Endothelial cell of umbilical vein (primary cell): ENCODE data around the gene SPTSSB. TPM values are rescaled to one million over a fixed set of nuclear protein-coding genes. Genes with fewer than 3 reads are reported as not detected.

Experiments used
- BruUV-seq: library from RNA; stranded (reverse); fragments of 400-500 nt; replicated peaks from 2 replicates; lab custom pipeline; 2021; lab: Mats Ljungman, UMichigan
- CTCF ChIA-PET: fragments of 300-600, 350-600 bp; sonication (Branson Sonifier 250); formaldehyde crosslinking; loops from one replicate; lab custom pipeline; 2021; ENCODE audit warnings: antibody characterized with exemption, inconsistent platforms; lab: Charles Lee
- POLR2A ChIA-PET: fragments of 300-600, 350-600 bp; sonication (Branson Sonifier 250); formaldehyde crosslinking; loops from one replicate; lab custom pipeline; 2021; ENCODE audit warnings: antibody characterized with exemption, inconsistent platforms; lab: Charles Lee
- DNase-seq: peaks from one replicate; pipeline ENCODE4 v3.0.0-alpha.2; 2011; ENCODE audit warnings: low read depth, low spot score
- FAIRE-seq: peaks from 2 replicates; lab custom pipeline; 2011; peaks lifted over from hg19 to GRCh38; lab: Jason Lieb, UNC
- H2AFZ ChIP-seq: 2 replicates; pipeline ENCODE4 v1.6.0; 2012; ENCODE audit warnings: low read depth, low read length, control low read depth, inconsistent platforms
- H3K27ac ChIP-seq: 2 replicates; pipeline ENCODE4 v1.5.1; 2011; ENCODE audit warnings: low read depth, mild to moderate bottlenecking, control low read depth, low read length, moderate library complexity; ENCODE audit not compliant: insufficient read depth
- H3K27me3 ChIP-seq, 2 experiments: 2 replicates each; pipeline versions ENCODE4 v1.6.0 to v1.6.1; 2011; ENCODE audit warnings: low read length in 2 of 2, mixed read lengths in 1 of 2; ENCODE audit not compliant: control insufficient read depth in 2 of 2, insufficient read depth in 2 of 2
- H3K36me3 ChIP-seq, 2 experiments: 2 replicates in 1 of 2; 3 replicates in 1 of 2; pipeline ENCODE4 v1.5.1; 2011; ENCODE audit warnings: low read length in 2 of 2, mild to moderate bottlenecking in 1 of 2, moderate library complexity in 1 of 2; ENCODE audit not compliant: control insufficient read depth in 2 of 2, insufficient read depth in 2 of 2; ENCODE audit errors: extremely low read depth in 1 of 2
- H3K4me1 ChIP-seq: 3 replicates; pipeline ENCODE4 v1.5.1; 2011; ENCODE audit warnings: mild to moderate bottlenecking, low read length; ENCODE audit not compliant: control insufficient read depth, insufficient read depth; ENCODE audit errors: extremely low read depth
- H3K4me2 ChIP-seq: 2 replicates; pipeline ENCODE4 v1.6.1; 2011; ENCODE audit warnings: low read length, control low read depth, mixed read lengths; ENCODE audit not compliant: insufficient read depth
- H3K4me3 ChIP-seq, 3 experiments: fragments of 200-600 bp in 1 of 3; sonication (generic), shearing (Covaris generic) in 1 of 3; replicated peaks in 1 of 3; 2 replicates each; pipeline ENCODE4 v1.5.1; 2011 to 2016; ENCODE audit warnings: control low read depth in 3 of 3, low read length in 3 of 3, mild to moderate bottlenecking in 2 of 3, inconsistent platforms in 1 of 3, low read depth in 1 of 3, moderate library complexity in 1 of 3; ENCODE audit not compliant: insufficient read depth in 1 of 3
- H3K79me2 ChIP-seq: 2 replicates; pipeline ENCODE4 v1.6.0; 2012; ENCODE audit warnings: low read length, inconsistent platforms; ENCODE audit not compliant: control insufficient read depth, insufficient read depth
- H3K9ac ChIP-seq: replicated peaks from 2 replicates; pipeline ENCODE3; 2011; ENCODE audit warnings: low read length, control low read depth; ENCODE audit not compliant: insufficient read depth; ENCODE audit errors: extremely low read depth
- H3K9me1 ChIP-seq: replicated peaks from 3 replicates; pipeline ENCODE4 v1.6.0; 2011; ENCODE audit warnings: mild to moderate bottlenecking, low read length; ENCODE audit not compliant: control insufficient read depth, insufficient read depth; ENCODE audit errors: extremely low read depth
- H3K9me3 ChIP-seq: replicated peaks from 2 replicates; pipeline ENCODE4 v1.5.1; 2012; ENCODE audit warnings: low read length, inconsistent platforms; ENCODE audit not compliant: control insufficient read depth, insufficient read depth
- H4K20me1 ChIP-seq: replicated peaks from 2 replicates; pipeline ENCODE3; 2011; ENCODE audit warnings: mild to moderate bottlenecking, low read length; ENCODE audit not compliant: control insufficient read depth, insufficient read depth; ENCODE audit errors: extremely low read depth
- EZH2 ChIP-seq: IDR thresholded peaks from 2 replicates; pipeline ENCODE4 v1.6.1; 2012; ENCODE audit warnings: borderline replicate concordance, low read depth, mild to moderate bottlenecking, moderate library complexity, low read length, inconsistent platforms; ENCODE audit not compliant: severe bottlenecking
- FOS ChIP-seq: IDR thresholded peaks from 2 replicates; pipeline ENCODE4 v1.6.1; 2011; ENCODE audit warnings: mild to moderate bottlenecking, low read length, moderate library complexity, borderline replicate concordance; ENCODE audit not compliant: insufficient read depth
- GATA2 ChIP-seq: IDR thresholded peaks from 2 replicates; pipeline ENCODE4 v1.7.0; 2011; ENCODE audit warnings: low read depth, mild to moderate bottlenecking, moderate library complexity, mixed read lengths, low read length; ENCODE audit not compliant: insufficient read length, insufficient read depth
- JUN ChIP-seq: IDR thresholded peaks from 2 replicates; pipeline ENCODE4 v1.6.1; 2011; ENCODE audit warnings: borderline replicate concordance, low read depth; ENCODE audit not compliant: insufficient read length, insufficient read depth
- MYC ChIP-seq: IDR thresholded peaks from one replicate; pipeline ENCODE4 v1.6.1; 2011; ENCODE audit warnings: mild to moderate bottlenecking, low read depth, low read length
- POLR2A ChIP-seq: IDR thresholded peaks from 2 replicates; pipeline ENCODE4 v1.6.1; 2012; ENCODE audit warnings: low read depth, mild to moderate bottlenecking, control low read depth, low read length
- POLR2AphosphoS5 ChIP-seq: IDR thresholded peaks from 2 replicates; pipeline ENCODE4 v1.6.1; 2012; ENCODE audit warnings: low read depth, mild to moderate bottlenecking, control low read depth, low read length, moderate library complexity; ENCODE audit not compliant: insufficient read depth
- dilution Hi-C: fragments of 300-500 bp; cut with MboI; formaldehyde crosslinking; loops from one replicate; pipeline ENCODE4 v1.15.0; 2019; ENCODE audit warnings: low sequenced_read_pairs; ENCODE audit not compliant: extremely low pct_ligation_motif_present
- intact Hi-C: fragments of 100-400 bp; cut with micrococcal nuclease; formaldehyde crosslinking; loops from one replicate; pipeline ENCODE4 v1.10.0; 2022
- polyA plus RNA-seq, 4 experiments: library from polyadenylated mRNA; depleted of rRNA in 3 of 4; stranded (reverse) in 3 of 4; unstranded in 1 of 4; fragments of >200 nt; gene quantifications; 2 replicates each; pipeline versions ENCODE4 v1.2.1 to v1.2.3, GENCODE V29; 2011 to 2012; ENCODE audit warnings: missing spikeins in 1 of 4
- total RNA-seq: library from RNA; stranded (reverse); gene quantifications from 2 replicates; pipeline ENCODE4 v1.2.3, GENCODE V29; 2021
- TF ChIP-seq, protein P1 (sequence below): IDR thresholded peaks from 2 replicates; pipeline ENCODE4 v1.6.1; 2011; ENCODE audit not compliant: insufficient read depth, insufficient read length
- TF ChIP-seq, protein P2 (sequence below), 2 donors: IDR thresholded peaks; 1 replicate in 1 of 2; 2 replicates in 1 of 2; pipeline ENCODE4 v1.5.1; 2011; ENCODE audit warnings: low read length in 2 of 2, mild to moderate bottlenecking in 2 of 2, moderate library complexity in 2 of 2, control low read depth in 1 of 2, inconsistent platforms in 1 of 2, low read depth in 1 of 2; ENCODE audit not compliant: insufficient read depth in 1 of 2; ENCODE audit errors: extremely low read depth in 1 of 2

Gene SPTSSB
- total and polyA plus RNA-seq, 2 donors (not counting 3 experiments of a cell fraction or from before 2014, with no cell fraction given) = not detected

DNA sequence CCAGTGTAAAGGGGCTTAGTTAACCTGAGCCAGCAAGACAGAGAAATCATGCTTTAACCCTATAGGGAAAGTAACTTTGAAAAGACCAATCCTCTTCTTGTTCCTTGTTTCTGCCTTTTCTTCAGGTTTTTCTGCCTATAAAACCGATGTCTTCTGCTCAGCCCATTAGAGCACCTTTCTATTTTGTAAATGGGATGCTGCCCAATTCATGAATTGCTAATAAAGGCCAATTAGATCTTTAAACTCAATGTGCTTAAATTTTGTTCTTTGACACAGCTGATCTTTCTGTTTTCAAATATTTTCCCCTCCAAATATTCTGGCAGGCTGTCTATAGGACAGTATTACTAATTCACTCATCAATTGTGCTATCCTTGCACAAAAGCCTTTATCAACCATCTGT lies 33.8 kb upstream of the SPTSSB start:
- no peaks in the 10 kb centered on the region for H3K9me3 ChIP-seq
- no peaks in the 10 kb centered on the region for H4K20me1 ChIP-seq
- no peaks in the 10 kb centered on the region for H3K27me3 ChIP-seq
- no peaks in the 10 kb centered on the region for H3K9me1 ChIP-seq
- ChIA-PET CTCF (no interaction called here), POLR2A (no interaction called here)
- DNase-seq (no peak), FAIRE-seq (no peak)
- H3K27ac ChIP-seq = no peak overlapping the region
- H2AFZ ChIP-seq = no peak overlapping the region
- BruUV-seq = no TSS peak
- TF ChIP-seq GATA2 (no peak), JUN (no peak), EZH2 (no peak), FOS (no peak), POLR2AphosphoS5 (no peak), MYC (no peak), POLR2A (no peak)
- TF ChIP-seq, protein P1, sequence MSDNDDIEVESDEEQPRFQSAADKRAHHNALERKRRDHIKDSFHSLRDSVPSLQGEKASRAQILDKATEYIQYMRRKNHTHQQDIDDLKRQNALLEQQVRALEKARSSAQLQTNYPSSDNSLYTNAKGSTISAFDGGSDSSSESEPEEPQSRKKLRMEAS = no peak
- TF ChIP-seq, protein P2, sequence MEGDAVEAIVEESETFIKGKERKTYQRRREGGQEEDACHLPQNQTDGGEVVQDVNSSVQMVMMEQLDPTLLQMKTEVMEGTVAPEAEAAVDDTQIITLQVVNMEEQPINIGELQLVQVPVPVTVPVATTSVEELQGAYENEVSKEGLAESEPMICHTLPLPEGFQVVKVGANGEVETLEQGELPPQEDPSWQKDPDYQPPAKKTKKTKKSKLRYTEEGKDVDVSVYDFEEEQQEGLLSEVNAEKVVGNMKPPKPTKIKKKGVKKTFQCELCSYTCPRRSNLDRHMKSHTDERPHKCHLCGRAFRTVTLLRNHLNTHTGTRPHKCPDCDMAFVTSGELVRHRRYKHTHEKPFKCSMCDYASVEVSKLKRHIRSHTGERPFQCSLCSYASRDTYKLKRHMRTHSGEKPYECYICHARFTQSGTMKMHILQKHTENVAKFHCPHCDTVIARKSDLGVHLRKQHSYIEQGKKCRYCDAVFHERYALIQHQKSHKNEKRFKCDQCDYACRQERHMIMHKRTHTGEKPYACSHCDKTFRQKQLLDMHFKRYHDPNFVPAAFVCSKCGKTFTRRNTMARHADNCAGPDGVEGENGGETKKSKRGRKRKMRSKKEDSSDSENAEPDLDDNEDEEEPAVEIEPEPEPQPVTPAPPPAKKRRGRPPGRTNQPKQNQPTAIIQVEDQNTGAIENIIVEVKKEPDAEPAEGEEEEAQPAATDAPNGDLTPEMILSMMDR (IDR thresholded peaks at IDR 0.05; ENCODE audit: extremely low read depth in 1 of 2, insufficient read depth in 1 of 2, low read depth in 1 of 2, low read length in 2 of 2) = no peak
- dilution Hi-C loops = no loop called here
- H3K4me1 ChIP-seq = no peaks in the 10 kb centered on the region
- H3K9ac ChIP-seq = no peak overlapping the region
- intact Hi-C loops = no loop called here
- no peaks in the 10 kb centered on the region for H3K79me2 ChIP-seq
- no peak overlapping the region for H3K4me2 ChIP-seq
- no peak overlapping the region for H3K4me3 ChIP-seq
- no peaks in the 10 kb centered on the region for H3K36me3 ChIP-seq
